Heart right ventricle (tissue), 16 donors: ENCODE measurements around the gene TCTN1. TPM values are rescaled to one million over a fixed set of nuclear protein-coding genes. Genes with fewer than 3 reads are reported as not detected.

ENCODE experiments used
- ATAC-seq, 8 donors: fragments of 200-7000 bp; cut with Tn5 transposase; one replicate each; pipeline ENCODE4 v1.9.1; 2020; ENCODE audit warnings: mild to moderate bottlenecking in 8 of 8, moderate library complexity in 8 of 8, moderate number of reproducible peaks in 1 of 8
- DNase-seq, 2 donors: peaks; one replicate each; pipeline ENCODE4 v3.0.0-alpha.2; 2020
- H3K27ac ChIP-seq, 10 donors: fragments of 200-600 bp; sonication (generic) in 2 of 10; one replicate each; pipeline versions ENCODE4 v1.5.0 to v1.8.0; 2020 to 2022; ENCODE audit warnings: mild to moderate bottlenecking in 3 of 10
- H3K27me3 ChIP-seq, 7 donors: fragments of 200-600 bp; one replicate each; pipeline ENCODE4 v1.8.0; 2021 to 2022; ENCODE audit warnings: mild to moderate bottlenecking in 2 of 7
- H3K36me3 ChIP-seq, 9 donors: fragments of 200-600 bp; sonication (generic) in 1 of 9; one replicate each; pipeline versions ENCODE4 v1.5.0 to v1.8.0; 2020 to 2022; ENCODE audit warnings: mild to moderate bottlenecking in 2 of 9
- H3K4me1 ChIP-seq, 9 donors: fragments of 200-600 bp; sonication (generic) in 1 of 9; one replicate each; pipeline versions ENCODE4 v1.5.0 to v1.8.0; 2020 to 2022; ENCODE audit warnings: mild to moderate bottlenecking in 4 of 9
- H3K4me3 ChIP-seq, 10 donors: fragments of 200-600 bp; sonication (generic) in 2 of 10; one replicate each; pipeline versions ENCODE4 v1.5.0 to v1.8.0; 2020 to 2022; ENCODE audit warnings: mild to moderate bottlenecking in 7 of 10, moderate library complexity in 2 of 10
- H3K9me3 ChIP-seq, 11 donors: fragments of 200-600 bp in 10 of 11; sonication (generic) in 2 of 11; one replicate each; pipeline versions ENCODE4 v1.5.0 to v1.8.0; 2013 to 2022; ENCODE audit warnings: mild to moderate bottlenecking in 2 of 11, control low read depth in 1 of 11, moderate library complexity in 1 of 11
- WGBS, 2 donors: extraction: QIAGEN DNeasy Blood & Tissue Kit; methylation state at CpG; one replicate each; pipeline ENCODE4 v1.1.7; 2013; ENCODE audit warnings: inconsistent platforms in 1 of 2; 5-methylcytosine and 5-hydroxymethylcytosine counted together
- intact Hi-C, 10 donors: fragments of 100-400 bp; cut with DNase I; formaldehyde crosslinking; loops; one replicate each; pipeline versions ENCODE4 v1.11.1 to v1.14.2; 2022
- polyA plus RNA-seq, 2 donors: library from polyadenylated mRNA; stranded (reverse); fragments of 200-250 nt; gene quantifications; one replicate each; pipeline ENCODE4 v1.2.3, GENCODE V29; 2013
- total RNA-seq, 10 donors: library from RNA; stranded (reverse); fragmentation: NEBNext Ultra II Directional in 3 of 10; extraction: Animal tissue kit (Norgen Biotek cat#: 25700) in 3 of 10; gene quantifications; one replicate each; pipeline versions ENCODE4 v1.2.1 to v1.2.4, GENCODE V29; 2021 to 2023
- TF ChIP-seq, protein P1 (sequence below), 9 donors: fragments of 200-600 bp; sonication (generic) in 2 of 9; IDR thresholded peaks; one replicate each; pipeline versions ENCODE4 v1.5.0 to v1.8.0; 2021 to 2022; ENCODE audit warnings: antibody characterized with exemption in 9 of 9, mild to moderate bottlenecking in 5 of 9, moderate library complexity in 1 of 9
- donor health status: Arrhythmogenic right ventricular cardiomyopathy.
- donor health status: ischemic (EF 13 %, LVEDD 7.1; RV severe dilation, severe dysfunction).
- donor health status: healthy with polysubstance abuse.
- donor health status: DM: no; HTN: yes; CAD: no.
- donor health status: DM: no; HTN: no; CAD: no.
- donor health status: ischemic (EF 25% LVEDD 6.9; RV normal size, moderate dysfunction).
- donor health status: ischemic (EF 25% LVEDD 5.7; RV mildly dilated, moderate dysfunction).
- donor health status: healthy.
- donor health status: DM: yes; HTN: yes; CAD: no.
- donor health status: Ischemic cardiomyopathy.
- donor health status: ischemic (EF 35%, LVEDD 5.7; RV mildly dilated, moderate dysfunction).
- donor health status: nonischemic (EF 11% LVEDD 7.7; RV severe dilation, severe dysfunction).
- donor health status: DM: yes; HTN: yes; CAD: no.
- donor health status: PGD.
- donor health status: ischemic (EF 29% LVEDD 5.4; RV normal size, mild dysfunction).
- donor health status: nonischemic (EF 23%, LVEDD 6.1; RV moderate dilation, normal function).

The TCTN1 gene
- total and polyA plus RNA-seq, 12 donors = 14.2 to 49.6 (median 25.2) TPM

DNA sequence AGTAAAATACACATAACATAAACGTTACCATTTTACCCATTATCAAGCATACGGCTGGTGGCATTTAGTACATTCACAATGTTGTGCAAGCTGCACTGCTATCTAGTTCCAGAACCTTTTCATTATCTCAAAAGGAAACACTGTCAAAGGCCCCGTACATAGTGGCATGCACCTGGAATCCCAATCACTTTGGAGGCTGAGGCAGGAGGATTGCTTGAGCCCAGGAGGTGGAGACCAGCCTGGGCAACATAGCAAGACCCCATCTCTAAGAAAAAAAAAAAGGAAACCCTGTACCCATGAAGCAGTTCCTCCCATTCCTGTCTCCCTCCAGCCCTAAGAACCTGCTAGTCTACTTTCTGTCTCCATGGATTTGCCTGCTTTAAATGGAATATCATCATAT, 82.4 kb downstream of the TCTN1 start:
- DNase-seq (no peak), ATAC-seq (no peak)
- 87 to 88% methylated on average over 3 of the region's 3 CpGs for WGBS, 2 donors
- no peak overlapping the region for H3K27ac ChIP-seq
- H3K9me3 ChIP-seq = no peaks in the 10 kb centered on the region
- no peaks in the 10 kb centered on the region for H3K27me3 ChIP-seq
- TF ChIP-seq, protein P1, sequence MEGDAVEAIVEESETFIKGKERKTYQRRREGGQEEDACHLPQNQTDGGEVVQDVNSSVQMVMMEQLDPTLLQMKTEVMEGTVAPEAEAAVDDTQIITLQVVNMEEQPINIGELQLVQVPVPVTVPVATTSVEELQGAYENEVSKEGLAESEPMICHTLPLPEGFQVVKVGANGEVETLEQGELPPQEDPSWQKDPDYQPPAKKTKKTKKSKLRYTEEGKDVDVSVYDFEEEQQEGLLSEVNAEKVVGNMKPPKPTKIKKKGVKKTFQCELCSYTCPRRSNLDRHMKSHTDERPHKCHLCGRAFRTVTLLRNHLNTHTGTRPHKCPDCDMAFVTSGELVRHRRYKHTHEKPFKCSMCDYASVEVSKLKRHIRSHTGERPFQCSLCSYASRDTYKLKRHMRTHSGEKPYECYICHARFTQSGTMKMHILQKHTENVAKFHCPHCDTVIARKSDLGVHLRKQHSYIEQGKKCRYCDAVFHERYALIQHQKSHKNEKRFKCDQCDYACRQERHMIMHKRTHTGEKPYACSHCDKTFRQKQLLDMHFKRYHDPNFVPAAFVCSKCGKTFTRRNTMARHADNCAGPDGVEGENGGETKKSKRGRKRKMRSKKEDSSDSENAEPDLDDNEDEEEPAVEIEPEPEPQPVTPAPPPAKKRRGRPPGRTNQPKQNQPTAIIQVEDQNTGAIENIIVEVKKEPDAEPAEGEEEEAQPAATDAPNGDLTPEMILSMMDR (IDR thresholded peaks at IDR 0.05) = no peak
- no peaks in the 10 kb centered on the region for H3K36me3 ChIP-seq
- peaks cover 9 to 74% (median 28%) of the 10 kb centered on the region in 9 donors for H3K4me1 ChIP-seq
- intact Hi-C loops = loop anchor here in 7 of 10 donors (5.0 to 10.0 kb wide), 9 partner anchors 44 to 231 kb away; partner anchors contain the start of genes TCTN1 (in 5 of the 7), FAM216A (in 1 of the 7), GPN3 (in 1 of the 7) and PPP1CC (in 1 of the 7)
- H3K4me3 ChIP-seq = no peak overlapping the region

DNA sequence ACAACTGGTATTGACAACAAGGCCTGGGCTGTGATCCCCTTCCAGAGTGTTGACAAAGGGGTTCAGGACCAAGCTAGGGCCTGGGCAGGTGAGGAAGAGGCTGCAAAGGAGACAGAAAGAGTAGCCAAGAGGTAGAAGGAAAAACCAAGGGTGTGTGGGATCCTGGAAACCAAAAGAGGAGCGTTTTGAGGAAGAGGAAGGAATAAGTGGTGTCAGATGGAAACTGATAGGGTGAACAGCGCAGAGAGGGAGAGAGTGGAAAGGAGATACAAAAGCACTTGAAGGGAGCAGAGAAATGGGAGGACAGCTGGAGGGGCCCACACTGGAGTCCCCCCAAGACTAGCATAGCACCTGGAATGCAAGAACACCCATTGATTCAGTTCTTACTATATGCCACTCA, 83.3 kb downstream of the TCTN1 start:
- intact Hi-C loops = loop anchor here in 7 of 10 donors (5.0 to 10.0 kb wide), 9 partner anchors 45 to 232 kb away; partner anchors contain the start of genes TCTN1 (in 5 of the 7), FAM216A (in 1 of the 7), GPN3 (in 1 of the 7) and PPP1CC (in 1 of the 7)
- peak overlapping the region in 1 of 10 donors; percentile 68 for H3K27ac ChIP-seq
- TF ChIP-seq, protein P1 (IDR thresholded peaks at IDR 0.05) = no peak
- H3K4me3 ChIP-seq = no peak overlapping the region
- 88 to 96% methylated on average over 2 of the region's 2 CpGs for WGBS, 2 donors
- H3K27me3 ChIP-seq = no peaks in the 10 kb centered on the region
- DNase-seq (no peak), ATAC-seq (no peak)
- H3K9me3 ChIP-seq = no peaks in the 10 kb centered on the region
- H3K36me3 ChIP-seq = no peaks in the 10 kb centered on the region
- H3K4me1 ChIP-seq = peaks cover 9 to 64% (median 28%) of the 10 kb centered on the region in 9 donors

DNA sequence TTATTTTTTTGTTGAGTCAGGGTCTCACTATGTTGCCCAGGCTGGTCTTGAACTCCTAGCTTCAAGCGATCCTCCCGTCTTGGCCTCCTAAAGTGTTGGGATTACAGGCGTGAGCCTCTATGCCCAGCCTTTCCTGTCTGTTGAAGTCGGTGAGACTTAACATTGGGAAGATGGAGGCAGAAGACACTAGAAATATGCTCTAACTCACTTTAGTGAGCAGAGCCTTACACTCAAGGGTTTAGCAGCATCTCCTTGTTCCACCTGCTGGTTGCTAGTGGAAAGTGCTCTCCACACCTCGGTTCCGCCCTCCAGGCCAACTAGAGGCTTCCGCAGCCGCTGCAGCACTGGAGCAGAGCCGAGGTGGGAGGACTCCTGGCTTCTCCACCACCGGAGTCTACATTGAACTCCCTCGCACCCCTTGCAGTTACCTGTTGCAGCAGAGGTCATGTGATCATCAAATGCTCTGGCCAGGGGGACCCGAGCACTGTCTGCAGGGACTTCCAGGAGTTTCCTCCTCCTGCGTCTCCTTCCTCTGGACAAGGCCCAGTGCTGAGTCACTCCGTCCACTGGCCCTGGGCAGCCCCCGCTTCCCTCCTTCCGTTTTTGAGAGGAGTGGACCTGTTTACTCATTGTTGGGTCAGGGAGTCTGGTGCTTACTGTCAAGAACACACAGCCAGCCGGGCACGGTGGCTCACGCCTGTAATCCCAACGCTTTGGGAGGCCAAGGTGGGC, 84.4 kb downstream of the TCTN1 start:
- H3K27ac ChIP-seq = peak overlapping the region in 8 of 10 donors; percentile 21 to 73 (median 52)
- H3K4me3 ChIP-seq = peak overlapping the region in 5 of 10 donors; percentile 23 to 44 (median 31)
- ATAC-seq = peak; percentile 68 to 91 (median 86)
- H3K36me3 ChIP-seq = no peaks in the 10 kb centered on the region
- H3K4me1 ChIP-seq = peaks cover 9 to 54% (median 28%) of the 10 kb centered on the region in 9 donors
- 33 to 40% methylated on average over 20 of the region's 20 CpGs for WGBS, 2 donors
- intact Hi-C loops = loop anchor here in 8 of 10 donors (1.0 to 10.0 kb wide), 11 partner anchors 44 to 248 kb away; partner anchors contain the start of genes TCTN1 (in 5 of the 8), ARPC3 (in 2 of the 8), FAM216A (in 1 of the 8) and GPN3 (in 1 of the 8)
- TF ChIP-seq, protein P1 (IDR thresholded peaks at IDR 0.05) = peak; percentile 48 to 89 (median 76)
- no peaks in the 10 kb centered on the region for H3K9me3 ChIP-seq
- DNase-seq = peak; percentile 79 to 84
- no peaks in the 10 kb centered on the region for H3K27me3 ChIP-seq

Other genes starting within 250 kb of the TCTN1 start
- 10 to 100 TPM; 28.9 to 42.6 (median 34.5) TPM for gene ANAPC7, start 210.4 kb upstream of the TCTN1 start, total RNA-seq
- gene ANAPC7, start 210.4 kb upstream of the TCTN1 start, polyA plus RNA-seq = 10 to 100 TPM; 36.0 to 54.6 TPM
- 100 to 1,000 TPM in 2 of 10 donors, 10 to 100 TPM in 8; 71.9 to 168 (median 82.6) TPM for gene ARPC3, start 163.8 kb upstream of the TCTN1 start, total RNA-seq
- gene ARPC3, start 163.8 kb upstream of the TCTN1 start, polyA plus RNA-seq = 100 to 1,000 TPM; 195 to 212 TPM
- 10 to 100 TPM; 25.3 to 37.5 (median 31.1) TPM for gene GPN3, start 145.9 kb upstream of the TCTN1 start, total RNA-seq
- gene GPN3, start 145.9 kb upstream of the TCTN1 start, polyA plus RNA-seq = 10 to 100 TPM in 1 of 2 donors, 1 to 10 TPM in 1; 9.4 to 46.7 TPM
- 1 to 10 TPM; 2.4 to 9.2 (median 5.4) TPM for gene FAM216A, start 145.3 kb upstream of the TCTN1 start, total RNA-seq
- 10 to 100 TPM in 1 of 2 donors, 1 to 10 TPM in 1; 8.1 to 27.2 TPM for gene FAM216A, start 145.3 kb upstream of the TCTN1 start, polyA plus RNA-seq
- gene VPS29, start 112.0 kb upstream of the TCTN1 start, total RNA-seq = 100 to 1,000 TPM in 2 of 10 donors, 10 to 100 TPM in 8; 83.7 to 117 (median 91.5) TPM
- gene VPS29, start 112.0 kb upstream of the TCTN1 start, polyA plus RNA-seq = 100 to 1,000 TPM in 1 of 2 donors, 10 to 100 TPM in 1; 84.0 to 175 TPM
- gene RAD9B, start 111.8 kb upstream of the TCTN1 start, total RNA-seq = 1 to 10 TPM in 4 of 10 donors, under 1 TPM in 6; 0.23 to 1.6 (median 0.95) TPM
- gene RAD9B, start 111.8 kb upstream of the TCTN1 start, polyA plus RNA-seq = 1 to 10 TPM in 1 of 2 donors, not detected in 1; 4.9 TPM
- 100 to 1,000 TPM in 1 of 10 donors, 10 to 100 TPM in 9; 66.0 to 162 (median 79.4) TPM for gene PPTC7, start 30.8 kb upstream of the TCTN1 start, total RNA-seq
- 10 to 100 TPM; 18.9 to 20.4 TPM for gene PPTC7, start 30.8 kb upstream of the TCTN1 start, polyA plus RNA-seq
- gene HVCN1, start 75.0 kb downstream of the TCTN1 start, total RNA-seq = 10 to 100 TPM in 5 of 10 donors, 1 to 10 TPM in 5; 5.1 to 74.1 (median 9.0) TPM
- gene HVCN1, start 75.0 kb downstream of the TCTN1 start, polyA plus RNA-seq = 10 to 100 TPM; 15.4 to 17.9 TPM
- 100 to 1,000 TPM; 116 to 248 (median 137) TPM for gene PPP1CC, start 128.8 kb downstream of the TCTN1 start, total RNA-seq
- gene PPP1CC, start 128.8 kb downstream of the TCTN1 start, polyA plus RNA-seq = 10 to 100 TPM; 66.0 to 84.2 TPM
- not detected for gene CCDC63, start 232.9 kb downstream of the TCTN1 start, total RNA-seq
- not detected for gene CCDC63, start 232.9 kb downstream of the TCTN1 start, polyA plus RNA-seq